Measurements from ENCODE around the gene NF1. TPM values are rescaled to one million over a fixed set of nuclear protein-coding genes. Genes with fewer than 3 reads are reported as not detected.
A peak's percentile ranks its signal among the peaks of the same experiment; 100 is the strongest.
"Not testable (repeated sequence)": the region's sequence is repeated elsewhere in the genome, so short reads cannot be mapped to it uniquely, and the experiment has no call there.

The NF1 gene
- total RNA-seq, 1 experiment from 2014 or later: 57.0 TPM

GRCh38 chr17:31096106-31096436 is 1.3 kb downstream of the NF1 start:
- peak in 1 of 2 experiments; percentile 47 for DNase-seq
- H3K27ac ChIP-seq: peak overlapping the region; percentile 95

DNA sequence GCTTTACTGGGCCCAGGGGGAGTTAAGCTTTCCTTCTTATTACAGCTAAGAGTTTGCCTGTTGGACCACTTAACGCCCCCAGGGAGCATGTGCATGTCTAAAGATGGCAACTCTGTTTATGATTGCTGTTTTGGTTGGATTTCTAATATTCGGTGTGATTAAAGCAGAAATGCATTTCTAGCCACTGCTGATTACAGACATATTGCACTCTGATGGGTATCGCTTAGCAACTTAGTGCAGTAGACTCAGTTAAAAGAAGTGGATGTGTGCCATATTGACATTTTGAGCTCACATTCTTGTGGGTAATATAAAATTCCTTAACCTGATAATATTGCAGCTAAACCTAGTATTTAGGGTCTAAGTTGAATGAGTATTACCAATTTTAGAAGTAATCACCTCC is 4.2 kb downstream of the NF1 start:
- no peak overlapping the region for H3K4me3 ChIP-seq
- no peak for DNase-seq
- H3K9me3 ChIP-seq (replicated peaks): no peaks in the 10 kb centered on the region
- H3K27ac ChIP-seq: no peak overlapping the region
- peaks cover 6% of the 10 kb centered on the region for H3K36me3 ChIP-seq
- peaks cover 10% of the 10 kb centered on the region for H3K4me1 ChIP-seq
- no peaks in the 10 kb centered on the region for H3K27me3 ChIP-seq

More at GRCh38 chr17:31096106-31096436, 1.3 kb downstream of the NF1 start:
- peak overlapping the region; percentile 98 for H3K4me3 ChIP-seq
- H3K4me1 ChIP-seq: peaks cover 13% of the 10 kb centered on the region
- H3K9me3 ChIP-seq (replicated peaks): no peaks in the 10 kb centered on the region
- peaks cover 6% of the 10 kb centered on the region for H3K36me3 ChIP-seq
- H3K27me3 ChIP-seq: no peaks in the 10 kb centered on the region

GRCh38 chr17:31100840-31101459 is 6.2 kb downstream of the NF1 start:
- no peak for DNase-seq
- no peaks in the 10 kb centered on the region for H3K27me3 ChIP-seq
- H3K27ac ChIP-seq: no peak overlapping the region
- no peak overlapping the region for H3K4me3 ChIP-seq
- peaks cover 6% of the 10 kb centered on the region for H3K36me3 ChIP-seq
- H3K9me3 ChIP-seq (replicated peaks): no peaks in the 10 kb centered on the region
- peaks cover 8% of the 10 kb centered on the region for H3K4me1 ChIP-seq

- Histone ChIP-seq H3K4me1 (no peaks in the 10 kb centered on the region), H3K4me3 (no peak overlapping the region), H3K27ac (no peak overlapping the region), H3K36me3 (peaks cover 6% of the 10 kb centered on the region), H3K27me3 (no peaks in the 10 kb centered on the region), H3K9me3 (replicated peaks) (no peaks in the 10 kb centered on the region)
- no peak for DNase-seq
These were observed 7.2 kb downstream of the NF1 start for GRCh38 chr17:31101943-31102342.

DNA sequence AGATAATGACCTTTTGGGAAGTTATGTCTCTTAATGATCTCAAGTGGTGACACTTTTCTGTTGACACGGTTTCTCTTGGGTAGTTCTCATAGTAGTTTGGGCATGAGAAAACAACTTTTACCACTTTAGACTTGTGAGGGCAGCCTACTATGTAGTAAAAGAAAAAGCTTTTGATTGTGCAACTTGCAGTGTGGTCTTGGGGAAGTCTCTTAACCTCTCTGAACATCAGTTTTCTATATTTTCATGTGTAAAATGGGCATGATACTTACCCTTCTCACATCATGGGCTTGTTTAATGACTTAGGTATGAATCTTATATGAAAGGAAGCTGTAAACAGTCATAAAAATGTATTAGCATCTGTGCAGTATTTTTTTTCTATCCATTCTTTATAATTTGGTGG is 11.2 kb downstream of the NF1 start:
- no peaks in the 10 kb centered on the region for H3K4me1 ChIP-seq
- H3K4me3 ChIP-seq: no peak overlapping the region
- H3K36me3 ChIP-seq: no peaks in the 10 kb centered on the region; the same call in 1 of the 2 replicates

GRCh38 chr17:31111183-31111582 is 16.4 kb downstream of the NF1 start:
- no peaks in the 10 kb centered on the region for H3K27me3 ChIP-seq
- peaks cover 11% of the 10 kb centered on the region; the same call in 1 of the 2 replicates for H3K36me3 ChIP-seq

More for the DNA sequence above, 11.2 kb downstream of the NF1 start:
- Histone ChIP-seq H3K27ac (no peak overlapping the region), H3K9me3 (replicated peaks) (no peaks in the 10 kb centered on the region), H3K27me3 (no peaks in the 10 kb centered on the region)
- DNase-seq: no peak

GRCh38 chr17:31112001-31112661 is 17.4 kb downstream of the NF1 start:
- DNase-seq: no peak

More at GRCh38 chr17:31111183-31111582, 16.4 kb downstream of the NF1 start:
- Histone ChIP-seq H3K9me3 (replicated peaks) (no peaks in the 10 kb centered on the region), H3K27ac (no peak overlapping the region), H3K4me3 (no peak overlapping the region), H3K4me1 (peaks cover 3% of the 10 kb centered on the region; the same call in 1 of the 2 replicates)
- DNase-seq: no peak

GRCh38 chr17:31113368-31113767 is 18.6 kb downstream of the NF1 start:
- H3K4me1 ChIP-seq; H3K9me3 ChIP-seq (replicated peaks); H3K27ac ChIP-seq; DNase-seq; H3K4me3 ChIP-seq; H3K27me3 ChIP-seq: not testable (repeated sequence)
- H3K36me3 ChIP-seq: peaks cover 11% of the 10 kb centered on the region; the same call in 1 of the 2 replicates

More at GRCh38 chr17:31112001-31112661, 17.4 kb downstream of the NF1 start:
- Histone ChIP-seq H3K4me3 (no peak overlapping the region), H3K9me3 (replicated peaks) (no peaks in the 10 kb centered on the region), H3K27ac (no peak overlapping the region), H3K36me3 (peaks cover 11% of the 10 kb centered on the region; the same call in 1 of the 2 replicates), H3K4me1 (peaks cover 3% of the 10 kb centered on the region; the same call in 1 of the 2 replicates), H3K27me3 (no peaks in the 10 kb centered on the region)

- Histone ChIP-seq H3K4me3 (no peak overlapping the region), H3K27ac (no peak overlapping the region), H3K27me3 (no peaks in the 10 kb centered on the region), H3K9me3 (replicated peaks) (no peaks in the 10 kb centered on the region), H3K4me1 (peaks cover 3% of the 10 kb centered on the region; the same call in 1 of the 2 replicates), H3K36me3 (peaks cover 11% of the 10 kb centered on the region; the same call in 1 of the 2 replicates)
- DNase-seq: no peak
These were observed 19.2 kb downstream of the NF1 start for GRCh38 chr17:31113939-31114338.

DNA sequence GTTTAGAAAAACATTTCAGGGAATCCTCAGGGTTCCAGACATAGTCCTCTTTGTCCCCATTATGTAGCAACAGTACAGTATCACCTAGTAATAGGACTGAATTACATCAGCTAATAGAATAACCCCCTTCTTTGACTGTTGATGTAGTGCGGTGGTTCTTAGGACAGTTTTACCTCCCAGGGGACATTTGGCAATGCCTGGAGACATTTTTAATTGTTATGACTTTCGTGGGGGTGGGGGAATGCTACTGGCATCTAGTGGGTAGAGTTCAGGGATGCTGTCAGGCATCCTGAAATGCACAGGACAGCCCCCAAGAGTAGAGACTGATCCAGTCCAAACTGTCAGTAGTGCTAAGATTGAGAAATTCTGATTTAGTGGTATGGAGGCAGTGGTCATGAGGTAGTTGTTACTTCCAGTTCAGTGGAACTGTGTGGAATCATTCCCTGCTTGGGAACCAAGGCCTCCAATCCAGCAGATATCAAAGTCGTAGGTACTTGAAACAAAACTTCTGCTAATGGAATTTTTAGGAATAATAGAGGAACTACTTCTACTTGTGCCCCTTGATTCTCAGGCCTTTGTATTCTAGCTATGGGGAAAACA is 20.3 kb downstream of the NF1 start:
- Histone ChIP-seq H3K9me3 (replicated peaks) (no peaks in the 10 kb centered on the region), H3K36me3 (peaks cover 11% of the 10 kb centered on the region; the same call in 1 of the 2 replicates), H3K27me3 (no peaks in the 10 kb centered on the region), H3K4me1 (peaks cover 3% of the 10 kb centered on the region; the same call in 1 of the 2 replicates), H3K27ac (no peak overlapping the region), H3K4me3 (no peak overlapping the region)
- no peak for DNase-seq

DNA sequence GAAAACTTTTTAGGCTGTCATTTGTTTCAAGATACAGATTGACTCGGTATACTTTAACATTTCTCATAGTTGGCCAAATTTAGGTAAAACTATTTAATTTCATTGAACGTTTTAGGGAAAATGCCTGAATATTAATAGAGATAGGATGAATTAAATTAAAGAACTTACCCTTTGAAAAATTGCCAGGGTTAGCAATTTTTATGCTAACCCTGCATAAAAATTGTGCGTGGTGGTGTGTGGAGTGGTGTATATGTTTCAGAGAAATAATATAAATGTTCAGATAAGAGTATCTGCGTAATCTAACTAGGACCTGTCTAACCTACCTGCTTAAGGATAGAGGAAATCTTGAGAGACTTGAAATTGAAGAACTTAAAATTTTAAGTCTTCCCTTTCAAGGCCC is 21.4 kb downstream of the NF1 start:
- Histone ChIP-seq H3K4me3 (no peak overlapping the region), H3K36me3 (peaks cover 11% of the 10 kb centered on the region; the same call in 1 of the 2 replicates), H3K4me1 (peaks cover 3% of the 10 kb centered on the region; the same call in 1 of the 2 replicates), H3K9me3 (replicated peaks) (no peaks in the 10 kb centered on the region), H3K27me3 (no peaks in the 10 kb centered on the region), H3K27ac (no peak overlapping the region)
- DNase-seq: no peak

- Histone ChIP-seq H3K27ac (no peak overlapping the region), H3K4me1 (no peaks in the 10 kb centered on the region)
- DNase-seq: no peak
These were observed 28.0 kb downstream of the NF1 start for GRCh38 chr17:31122746-31123145.

GRCh38 chr17:31126318-31126717 is 31.5 kb downstream of the NF1 start:
- Histone ChIP-seq H3K4me1 (no peaks in the 10 kb centered on the region), H3K9me3 (replicated peaks) (no peaks in the 10 kb centered on the region; the same call in 1 of the 2 replicates), H3K27ac (no peak overlapping the region), H3K36me3 (no peaks in the 10 kb centered on the region; the same call in 1 of the 2 replicates), H3K4me3 (no peak overlapping the region), H3K27me3 (no peaks in the 10 kb centered on the region)
- no peak for DNase-seq

More at GRCh38 chr17:31122746-31123145, 28.0 kb downstream of the NF1 start:
- no peaks in the 10 kb centered on the region for H3K9me3 ChIP-seq (replicated peaks)
- H3K4me3 ChIP-seq: no peak overlapping the region
- H3K27me3 ChIP-seq: no peaks in the 10 kb centered on the region
- H3K36me3 ChIP-seq: no peaks in the 10 kb centered on the region; the same call in 1 of the 2 replicates

GRCh38 chr17:31128241-31128640 is 33.5 kb downstream of the NF1 start:
- no peaks in the 10 kb centered on the region for H3K4me1 ChIP-seq
- H3K4me3 ChIP-seq: no peak overlapping the region
- H3K36me3 ChIP-seq: peaks cover 2% of the 10 kb centered on the region
- H3K27me3 ChIP-seq: no peaks in the 10 kb centered on the region
- no peak overlapping the region for H3K27ac ChIP-seq
- H3K9me3 ChIP-seq (replicated peaks): no peaks in the 10 kb centered on the region; the same call in 1 of the 2 replicates
- no peak for DNase-seq

Measured in SJCRH30 (cell line).